ENCODE results near the gene CLIC3.

GRCh38 chr9:137014166-137014565, 17.8 kb upstream of the CLIC3 start:
- TF ChIP-seq CTCF (conservative IDR thresholded peaks at IDR 0.05; ENCODE audit: low read depth, low read length), result no peak
- TF ChIP-seq EZH2phosphoT487 (IDR thresholded peaks at IDR 0.05; ENCODE audit: borderline replicate concordance, low read length), result no peak
- no peak for TF ChIP-seq EZH2 (IDR thresholded peaks at IDR 0.05; ENCODE audit: low read length, unreplicated experiment)

Data from PC-3 (cell line).